SK-N-SH treated with all-trans-retinoic acid at 6 μM for 48 hours (cell line): ENCODE results near the gene ZBTB39.

Experiments
- ATAC-seq: fragments of 200-7000 bp; cut with Tn5 transposase; 3 replicates; pipeline ENCODE4 v1.9.1; 2020; ENCODE audit warnings: mild to moderate bottlenecking, moderate library complexity
- ARNTL ChIP-seq: fragments of 450-650 bp; formaldehyde crosslinking; IDR thresholded peaks from 2 replicates; pipeline ENCODE4 v1.5.0; 2020; ENCODE audit warnings: low read depth, mild to moderate bottlenecking, moderate library complexity, borderline replicate concordance
- BACH2 ChIP-seq: fragments of 250-450 bp; sonication (Bioruptor Pico); IDR thresholded peaks from 2 replicates; pipeline ENCODE4 v1.9.0; 2021; ENCODE audit warnings: mild to moderate bottlenecking, borderline replicate concordance
- CSDC2 ChIP-seq: fragments of 250-450 bp; sonication (Bioruptor Pico); IDR thresholded peaks from 2 replicates; pipeline ENCODE4 v1.5.0; 2020; ENCODE audit warnings: mild to moderate bottlenecking, moderate library complexity
- ESRRG ChIP-seq: fragments of 250-450 bp; sonication (Bioruptor Pico); IDR thresholded peaks from 2 replicates; pipeline ENCODE4 v1.6.1; 2021; ENCODE audit warnings: mild to moderate bottlenecking
- GLIS3 ChIP-seq: fragments of 250-450 bp; sonication (Bioruptor Pico); IDR thresholded peaks from 2 replicates; pipeline ENCODE4 v1.5.0; 2020; ENCODE audit warnings: mild to moderate bottlenecking, moderate library complexity
- ISL1 ChIP-seq: fragments of 250-450 bp; sonication (Bioruptor Pico); IDR thresholded peaks from 2 replicates; pipeline ENCODE4 v2.1.2; 2022; ENCODE audit warnings: mild to moderate bottlenecking, moderate library complexity
- OSR1 ChIP-seq: fragments of 250-450 bp; sonication (Bioruptor Pico); IDR thresholded peaks from 2 replicates; pipeline ENCODE4 v1.8.0; 2022; ENCODE audit warnings: moderate library complexity, mild to moderate bottlenecking, inconsistent platforms
- PPARA ChIP-seq: fragments of 250-450 bp; sonication (Bioruptor Pico); IDR thresholded peaks from 2 replicates; pipeline ENCODE4 v1.5.0; 2020; ENCODE audit warnings: mild to moderate bottlenecking, borderline replicate concordance
- RARB ChIP-seq: fragments of 250-450 bp; sonication (Bioruptor Pico); IDR thresholded peaks from 2 replicates; pipeline ENCODE4 v1.8.0; 2021; ENCODE audit warnings: mild to moderate bottlenecking, moderate library complexity
- SNAI2 ChIP-seq: fragments of 250-450 bp; sonication (Bioruptor Pico); IDR thresholded peaks from 2 replicates; pipeline ENCODE4 v1.5.0; 2020; ENCODE audit warnings: mild to moderate bottlenecking, moderate library complexity
- TCF4 ChIP-seq: fragments of 250-450 bp; sonication (Bioruptor Pico); IDR thresholded peaks from 2 replicates; pipeline ENCODE4 v1.8.0; 2021; ENCODE audit warnings: mild to moderate bottlenecking, moderate library complexity, borderline replicate concordance
- TOX ChIP-seq: fragments of 250-450 bp; sonication (Bioruptor Pico); IDR thresholded peaks from 2 replicates; pipeline ENCODE4 v1.8.0; 2021; ENCODE audit warnings: mild to moderate bottlenecking, moderate library complexity, borderline replicate concordance
- TSHZ2 ChIP-seq: fragments of 250-450 bp; sonication (Bioruptor Pico); IDR thresholded peaks from 2 replicates; pipeline ENCODE4 v1.5.0; 2020; ENCODE audit warnings: mild to moderate bottlenecking, moderate library complexity
- ZFP3 ChIP-seq: fragments of 250-450 bp; sonication (Bioruptor Pico); IDR thresholded peaks from 2 replicates; pipeline ENCODE4 v1.5.0; 2020; ENCODE audit warnings: mild to moderate bottlenecking, moderate library complexity
- ZFP30 ChIP-seq: fragments of 450-650 bp; formaldehyde crosslinking; IDR thresholded peaks from 2 replicates; pipeline ENCODE4 v1.5.0; 2022; ENCODE audit warnings: mild to moderate bottlenecking, moderate library complexity
- ZNF565 ChIP-seq: fragments of 450-650 bp; formaldehyde crosslinking; conservative IDR thresholded peaks from 2 replicates; pipeline ENCODE4 v1.5.0; 2020; ENCODE audit warnings: low read depth, mild to moderate bottlenecking, moderate library complexity
- ZNF70 ChIP-seq: fragments of 450-650 bp; formaldehyde crosslinking; IDR thresholded peaks from 2 replicates; pipeline ENCODE4 v1.5.0; 2020; ENCODE audit warnings: mild to moderate bottlenecking, moderate library complexity
- ZNF8 ChIP-seq: fragments of 450-650 bp; formaldehyde crosslinking; IDR thresholded peaks from 2 replicates; pipeline ENCODE4 v1.5.0; 2020; ENCODE audit warnings: mild to moderate bottlenecking, moderate library complexity
- TF ChIP-seq, protein P1 (sequence below): fragments of 250-450 bp; sonication (Bioruptor Pico); IDR thresholded peaks from 2 replicates; pipeline ENCODE4 v1.5.1; 2021; ENCODE audit warnings: mild to moderate bottlenecking, moderate library complexity
- TF ChIP-seq, protein P2 (sequence below): fragments of 250-450 bp; sonication (Bioruptor Pico); IDR thresholded peaks from 2 replicates; pipeline ENCODE4 v1.8.0; 2021; ENCODE audit warnings: low read depth, mild to moderate bottlenecking, moderate library complexity, borderline replicate concordance
- TF ChIP-seq, protein P3 (sequence below): fragments of 250-450 bp; sonication (Bioruptor Pico); IDR thresholded peaks from 2 replicates; pipeline ENCODE4 v1.8.0; 2020; ENCODE audit warnings: mild to moderate bottlenecking, moderate library complexity, borderline replicate concordance

Gene ZBTB39

GRCh38 chr12:57049119-57049446, 42.7 kb upstream of the ZBTB39 start:
- ATAC-seq: no peak
- TF ChIP-seq RARB (CRISPR knock-in tag): no peak
- TF ChIP-seq, protein P1, sequence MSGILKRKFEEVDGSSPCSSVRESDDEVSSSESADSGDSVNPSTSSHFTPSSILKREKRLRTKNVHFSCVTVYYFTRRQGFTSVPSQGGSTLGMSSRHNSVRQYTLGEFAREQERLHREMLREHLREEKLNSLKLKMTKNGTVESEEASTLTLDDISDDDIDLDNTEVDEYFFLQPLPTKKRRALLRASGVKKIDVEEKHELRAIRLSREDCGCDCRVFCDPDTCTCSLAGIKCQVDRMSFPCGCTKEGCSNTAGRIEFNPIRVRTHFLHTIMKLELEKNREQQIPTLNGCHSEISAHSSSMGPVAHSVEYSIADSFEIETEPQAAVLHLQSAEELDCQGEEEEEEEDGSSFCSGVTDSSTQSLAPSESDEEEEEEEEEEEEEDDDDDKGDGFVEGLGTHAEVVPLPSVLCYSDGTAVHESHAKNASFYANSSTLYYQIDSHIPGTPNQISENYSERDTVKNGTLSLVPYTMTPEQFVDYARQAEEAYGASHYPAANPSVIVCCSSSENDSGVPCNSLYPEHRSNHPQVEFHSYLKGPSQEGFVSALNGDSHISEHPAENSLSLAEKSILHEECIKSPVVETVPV: no peak
- TF ChIP-seq ZFP3 (CRISPR knock-in tag): no peak

GRCh38 chr12:57048423-57049118, 42.2 kb upstream of the ZBTB39 start:
- no peak for ATAC-seq

DNA sequence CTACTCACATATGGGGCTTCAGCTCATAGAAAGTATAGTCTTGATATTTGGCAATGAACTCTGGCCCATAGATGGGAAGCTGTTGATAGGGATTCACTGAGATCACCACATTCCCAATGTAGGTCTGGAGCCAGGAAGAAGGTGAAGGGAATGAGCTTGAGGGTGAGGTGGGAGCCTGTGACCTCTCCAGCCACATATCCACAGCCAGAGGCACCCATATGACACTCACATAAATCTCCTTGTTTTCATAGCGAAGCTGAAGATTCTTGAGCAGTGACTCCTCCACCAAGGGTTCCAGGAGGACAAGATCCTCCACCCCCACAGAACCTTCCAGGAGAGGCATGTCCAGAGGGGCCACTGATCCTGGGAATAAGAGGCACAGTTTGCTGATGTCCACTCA, 41.6 kb upstream of the ZBTB39 start:
- ATAC-seq: no peak
- no peak for TF ChIP-seq OSR1 (CRISPR knock-in tag)
- TF ChIP-seq ZNF8 (CRISPR knock-in tag): no peak
- TF ChIP-seq, protein P2, sequence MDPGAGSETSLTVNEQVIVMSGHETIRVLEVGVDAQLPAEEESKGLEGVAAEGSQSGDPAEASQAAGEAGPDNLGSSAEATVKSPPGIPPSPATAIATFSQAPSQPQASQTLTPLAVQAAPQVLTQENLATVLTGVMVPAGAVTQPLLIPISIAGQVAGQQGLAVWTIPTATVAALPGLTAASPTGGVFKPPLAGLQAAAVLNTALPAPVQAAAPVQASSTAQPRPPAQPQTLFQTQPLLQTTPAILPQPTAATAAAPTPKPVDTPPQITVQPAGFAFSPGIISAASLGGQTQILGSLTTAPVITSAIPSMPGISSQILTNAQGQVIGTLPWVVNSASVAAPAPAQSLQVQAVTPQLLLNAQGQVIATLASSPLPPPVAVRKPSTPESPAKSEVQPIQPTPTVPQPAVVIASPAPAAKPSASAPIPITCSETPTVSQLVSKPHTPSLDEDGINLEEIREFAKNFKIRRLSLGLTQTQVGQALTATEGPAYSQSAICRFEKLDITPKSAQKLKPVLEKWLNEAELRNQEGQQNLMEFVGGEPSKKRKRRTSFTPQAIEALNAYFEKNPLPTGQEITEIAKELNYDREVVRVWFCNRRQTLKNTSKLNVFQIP (CRISPR knock-in tag): no peak
- no peak for TF ChIP-seq RARB (CRISPR knock-in tag)
- TF ChIP-seq SNAI2 (CRISPR knock-in tag): no peak
- no peak for TF ChIP-seq ISL1
- no peak for TF ChIP-seq ZNF70 (CRISPR knock-in tag)
- no peak for TF ChIP-seq PPARA (CRISPR knock-in tag)
- no peak for TF ChIP-seq ZFP30 (CRISPR knock-in tag)
- TF ChIP-seq, protein P1: no peak
- no peak for TF ChIP-seq TOX (CRISPR knock-in tag)
- no peak for TF ChIP-seq ESRRG
- TF ChIP-seq GLIS3 (CRISPR knock-in tag): no peak
- no peak for TF ChIP-seq BACH2

More at GRCh38 chr12:57048423-57049118, 42.2 kb upstream of the ZBTB39 start:
- TF ChIP-seq RARB (CRISPR knock-in tag) (no peak), TCF4 (no peak), ARNTL (CRISPR knock-in tag) (no peak), TOX (CRISPR knock-in tag) (no peak), ZNF565 (CRISPR knock-in tag) (no peak), ISL1 (no peak), CSDC2 (CRISPR knock-in tag) (no peak), BACH2 (no peak), TSHZ2 (CRISPR knock-in tag) (no peak)
- TF ChIP-seq, protein P2 (CRISPR knock-in tag): no peak
- TF ChIP-seq, protein P1: no peak
- TF ChIP-seq, protein P3, sequence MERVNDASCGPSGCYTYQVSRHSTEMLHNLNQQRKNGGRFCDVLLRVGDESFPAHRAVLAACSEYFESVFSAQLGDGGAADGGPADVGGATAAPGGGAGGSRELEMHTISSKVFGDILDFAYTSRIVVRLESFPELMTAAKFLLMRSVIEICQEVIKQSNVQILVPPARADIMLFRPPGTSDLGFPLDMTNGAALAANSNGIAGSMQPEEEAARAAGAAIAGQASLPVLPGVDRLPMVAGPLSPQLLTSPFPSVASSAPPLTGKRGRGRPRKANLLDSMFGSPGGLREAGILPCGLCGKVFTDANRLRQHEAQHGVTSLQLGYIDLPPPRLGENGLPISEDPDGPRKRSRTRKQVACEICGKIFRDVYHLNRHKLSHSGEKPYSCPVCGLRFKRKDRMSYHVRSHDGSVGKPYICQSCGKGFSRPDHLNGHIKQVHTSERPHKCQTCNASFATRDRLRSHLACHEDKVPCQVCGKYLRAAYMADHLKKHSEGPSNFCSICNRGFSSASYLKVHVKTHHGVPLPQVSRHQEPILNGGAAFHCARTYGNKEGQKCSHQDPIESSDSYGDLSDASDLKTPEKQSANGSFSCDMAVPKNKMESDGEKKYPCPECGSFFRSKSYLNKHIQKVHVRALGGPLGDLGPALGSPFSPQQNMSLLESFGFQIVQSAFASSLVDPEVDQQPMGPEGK (CRISPR knock-in tag): no peak
